ENCODE measurements around the gene ERBB2.

- TF ChIP-seq, protein P1, sequence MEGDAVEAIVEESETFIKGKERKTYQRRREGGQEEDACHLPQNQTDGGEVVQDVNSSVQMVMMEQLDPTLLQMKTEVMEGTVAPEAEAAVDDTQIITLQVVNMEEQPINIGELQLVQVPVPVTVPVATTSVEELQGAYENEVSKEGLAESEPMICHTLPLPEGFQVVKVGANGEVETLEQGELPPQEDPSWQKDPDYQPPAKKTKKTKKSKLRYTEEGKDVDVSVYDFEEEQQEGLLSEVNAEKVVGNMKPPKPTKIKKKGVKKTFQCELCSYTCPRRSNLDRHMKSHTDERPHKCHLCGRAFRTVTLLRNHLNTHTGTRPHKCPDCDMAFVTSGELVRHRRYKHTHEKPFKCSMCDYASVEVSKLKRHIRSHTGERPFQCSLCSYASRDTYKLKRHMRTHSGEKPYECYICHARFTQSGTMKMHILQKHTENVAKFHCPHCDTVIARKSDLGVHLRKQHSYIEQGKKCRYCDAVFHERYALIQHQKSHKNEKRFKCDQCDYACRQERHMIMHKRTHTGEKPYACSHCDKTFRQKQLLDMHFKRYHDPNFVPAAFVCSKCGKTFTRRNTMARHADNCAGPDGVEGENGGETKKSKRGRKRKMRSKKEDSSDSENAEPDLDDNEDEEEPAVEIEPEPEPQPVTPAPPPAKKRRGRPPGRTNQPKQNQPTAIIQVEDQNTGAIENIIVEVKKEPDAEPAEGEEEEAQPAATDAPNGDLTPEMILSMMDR (conservative IDR thresholded peaks at IDR 0.05; ENCODE audit: low read depth in 2 of 2) = no peak
- TF ChIP-seq EZH2 (IDR thresholded peaks at IDR 0.05; ENCODE audit: low read depth, unreplicated experiment) (no peak), EZH2phosphoT487 (IDR thresholded peaks at IDR 0.05; ENCODE audit: unreplicated experiment) (no peak), REST (IDR thresholded peaks at IDR 0.05; ENCODE audit: unreplicated experiment) (no peak), POLR2AphosphoS5 (IDR thresholded peaks at IDR 0.05; ENCODE audit: low read depth) (no peak), CREB1 (CRISPR knock-in tag; IDR thresholded peaks at IDR 0.05; ENCODE audit: low read depth) (no peak), ETS1 (IDR thresholded peaks at IDR 0.05) (no peak), STAT1 (IDR thresholded peaks at IDR 0.05; ENCODE audit: unreplicated experiment) (no peak)
Measured at GRCh38 chr17:39767147-39767546, 67.3 kb downstream of the ERBB2 start.

Measured in GM23338 (cell line).